ENCODE data around the gene KISS1. TPM values are rescaled to one million over a fixed set of nuclear protein-coding genes. Genes with fewer than 3 reads are reported as not detected.
A peak's percentile ranks its signal among the peaks of the same experiment; 100 is the strongest.

Gene KISS1
- total and polyA plus RNA-seq, 8 donors, result 0.69 to 5.2 (median 4.0) TPM; not detected in 4

- no peak for DNase-seq
- Histone ChIP-seq H3K4me1 (peaks cover 0 to 2% (median 0%) of the 10 kb centered on the region in 3 donors), H3K4me3 (no peak overlapping the region), H3K27me3 (no peaks in the 10 kb centered on the region), H3K27ac (no peak overlapping the region), H3K36me3 (no peaks in the 10 kb centered on the region), H3K9me3 (no peaks in the 10 kb centered on the region)
- ATAC-seq, result no peak
- no peak for FAIRE-seq
- WGBS, 2 donors, result 51 to 55% methylated on average over 4 of the region's 4 CpGs
- intact Hi-C loops (cut with DNase I), result no loop called here
- no peak for TF ChIP-seq CTCF (IDR thresholded peaks at IDR 0.05)
Measured at GRCh38 chr1:204177133-204177532, 19.2 kb downstream of the KISS1 start.

GRCh38 chr1:204176049-204176448 is 20.2 kb downstream of the KISS1 start:
- H3K27me3 ChIP-seq, result no peaks in the 10 kb centered on the region
- H3K4me1 ChIP-seq, result peaks cover 0 to 8% (median 0%) of the 10 kb centered on the region in 3 donors
- no peaks in the 10 kb centered on the region for H3K9me3 ChIP-seq
- intact Hi-C loops (cut with DNase I), result no loop called here
- H3K36me3 ChIP-seq, result no peaks in the 10 kb centered on the region
- no peak for TF ChIP-seq CTCF (IDR thresholded peaks at IDR 0.05)
- DNase-seq, result no peak
- no peak for ATAC-seq
- 78 to 84% methylated on average over 5 of the region's 5 CpGs for WGBS, 2 donors
- H3K27ac ChIP-seq, result no peak overlapping the region
- FAIRE-seq, result no peak
- H3K4me3 ChIP-seq, result no peak overlapping the region

- no peak overlapping the region for H3K4me3 ChIP-seq
- peaks cover 0 to 8% (median 0%) of the 10 kb centered on the region in 3 donors for H3K4me1 ChIP-seq
- DNase-seq, result no peak
- FAIRE-seq, result no peak
- no peaks in the 10 kb centered on the region for H3K27me3 ChIP-seq
- ATAC-seq, result no peak
- TF ChIP-seq CTCF (IDR thresholded peaks at IDR 0.05), result no peak
- 51 to 64% methylated on average over 3 of the region's 3 CpGs for WGBS, 2 donors
- H3K27ac ChIP-seq, result no peak overlapping the region
- no peaks in the 10 kb centered on the region for H3K36me3 ChIP-seq
- no peaks in the 10 kb centered on the region for H3K9me3 ChIP-seq
- intact Hi-C loops (cut with DNase I), result no loop called here
Measured at GRCh38 chr1:204174958-204175357, 21.3 kb downstream of the KISS1 start.

- no peak for TF ChIP-seq CTCF (IDR thresholded peaks at IDR 0.05)
- intact Hi-C loops (cut with DNase I), result no loop called here
- Histone ChIP-seq H3K4me3 (no peak overlapping the region), H3K9me3 (no peaks in the 10 kb centered on the region), H3K4me1 (peaks cover 0 to 8% (median 0%) of the 10 kb centered on the region in 3 donors), H3K27ac (no peak overlapping the region), H3K36me3 (no peaks in the 10 kb centered on the region), H3K27me3 (no peaks in the 10 kb centered on the region)
- 96 to 97% methylated on average over 2 of the region's 2 CpGs for WGBS, 2 donors
- FAIRE-seq, result no peak
- no peak for DNase-seq
- ATAC-seq, result no peak
Measured at GRCh38 chr1:204172404-204173029, 23.8 kb downstream of the KISS1 start.

GRCh38 chr1:204171751-204172178 is 24.5 kb downstream of the KISS1 start:
- 21 to 24% methylated on average over 4 of the region's 4 CpGs for WGBS, 2 donors
- ATAC-seq (peak; percentile 36 to 79 (median 70)), DNase-seq (no peak), FAIRE-seq (no peak)
- H3K27ac ChIP-seq, result peak overlapping the region in 1 of 4 donors; percentile 33
- H3K9me3 ChIP-seq, result no peaks in the 10 kb centered on the region
- H3K4me1 ChIP-seq, result peaks cover 0 to 8% (median 0%) of the 10 kb centered on the region in 3 donors
- no peaks in the 10 kb centered on the region for H3K36me3 ChIP-seq
- H3K4me3 ChIP-seq, result no peak overlapping the region
- no peaks in the 10 kb centered on the region for H3K27me3 ChIP-seq
- intact Hi-C loops (cut with DNase I), result no loop called here
- no peak for TF ChIP-seq CTCF (IDR thresholded peaks at IDR 0.05)

Data from pancreas (tissue), 10 donors.